GM20431 (cell line): ENCODE measurements around the gene ADGRB3.

ENCODE experiments used
- in situ Hi-C: fragments of 300-500 bp; cut with MseI, MboI; formaldehyde crosslinking; loops from one replicate; pipeline ENCODE4 v1.15.0; 2020; ENCODE audit warnings: low sequenced_read_pairs; ENCODE audit not compliant: unreplicated experiment

Gene ADGRB3

DNA sequence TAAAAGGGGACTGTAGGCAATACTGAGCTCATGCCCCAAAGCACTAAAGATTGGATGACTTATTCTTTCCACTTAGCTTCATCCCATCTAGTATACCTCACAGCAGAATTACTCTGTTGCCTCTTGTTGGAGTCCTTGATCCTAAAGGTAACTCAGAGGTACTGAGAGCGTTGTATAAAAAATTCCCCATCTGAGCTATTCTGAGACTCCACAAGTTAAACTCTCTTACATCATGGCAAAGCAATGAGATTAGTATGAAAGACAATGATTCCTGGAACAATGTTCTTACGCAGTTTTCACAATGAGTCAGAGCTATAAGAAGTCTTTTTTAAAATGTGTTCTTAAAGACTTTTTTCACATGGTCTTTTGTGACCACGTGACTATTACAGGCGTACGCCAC lies 370.1 kb downstream of the ADGRB3 start:
- in situ Hi-C loops = no loop called here

DNA sequence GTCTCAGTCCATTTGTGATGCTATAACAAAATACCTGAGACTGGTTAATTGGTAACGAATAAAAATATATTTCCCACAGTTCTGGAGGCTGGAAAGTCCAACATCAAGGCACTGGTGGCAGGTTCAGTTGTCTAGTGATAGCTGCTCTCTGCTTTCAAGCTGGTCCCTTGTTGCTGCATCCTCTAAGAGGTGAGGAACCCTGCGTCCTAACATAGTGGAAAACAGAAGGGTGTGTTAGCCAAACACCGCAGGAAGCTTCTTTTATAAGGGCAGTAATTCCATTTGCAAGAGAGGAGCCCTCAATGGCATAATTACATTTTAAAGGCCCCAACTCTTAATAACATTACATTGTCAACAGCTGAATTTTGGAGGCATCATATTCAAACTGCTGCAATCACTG lies 372.7 kb downstream of the ADGRB3 start:
- in situ Hi-C loops = no loop called here

GRCh38 chr6:69012211-69012610 lies 377.1 kb downstream of the ADGRB3 start:
- in situ Hi-C loops = no loop called here

DNA sequence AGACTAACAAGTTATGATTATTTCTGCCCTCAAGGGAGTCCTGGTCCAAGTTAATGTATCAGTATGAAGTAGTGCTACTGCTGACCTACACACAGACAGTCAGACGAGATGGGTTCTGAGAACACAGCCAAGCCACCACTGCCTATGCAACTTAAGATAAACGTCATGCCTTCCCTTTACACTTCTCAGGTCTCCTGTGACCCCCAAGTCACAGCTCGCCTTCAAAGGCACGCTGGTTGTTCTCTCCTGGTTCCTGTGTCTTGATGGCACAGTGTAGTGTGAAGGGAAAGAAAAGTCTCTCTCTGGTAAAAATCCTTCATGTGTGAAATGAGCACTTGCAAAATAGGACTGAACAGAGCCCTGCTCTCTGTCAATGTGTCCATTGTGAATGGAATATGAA lies 377.8 kb downstream of the ADGRB3 start:
- in situ Hi-C loops = no loop called here

DNA sequence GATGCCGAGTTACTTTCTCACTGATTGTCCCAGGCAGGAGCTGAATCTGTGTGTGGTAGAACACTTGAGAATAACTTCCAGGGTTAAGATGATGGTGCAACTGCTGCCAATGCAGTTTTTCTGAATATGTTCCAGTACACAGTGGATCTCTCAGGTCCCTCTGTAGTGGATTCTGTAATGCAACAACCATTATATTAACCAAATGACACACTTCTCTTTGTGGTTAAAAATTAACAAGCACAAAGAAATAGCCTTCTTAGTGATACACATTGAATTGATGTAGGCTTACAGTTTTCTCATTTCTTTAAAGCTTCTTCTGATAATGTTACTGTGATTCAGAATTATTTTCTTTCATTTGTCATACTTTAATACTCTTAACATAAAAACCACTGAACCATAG lies 383.8 kb downstream of the ADGRB3 start:
- in situ Hi-C loops = no loop called here

- in situ Hi-C loops = no loop called here
Measured at GRCh38 chr6:69019832-69020231, 384.8 kb downstream of the ADGRB3 start.

DNA sequence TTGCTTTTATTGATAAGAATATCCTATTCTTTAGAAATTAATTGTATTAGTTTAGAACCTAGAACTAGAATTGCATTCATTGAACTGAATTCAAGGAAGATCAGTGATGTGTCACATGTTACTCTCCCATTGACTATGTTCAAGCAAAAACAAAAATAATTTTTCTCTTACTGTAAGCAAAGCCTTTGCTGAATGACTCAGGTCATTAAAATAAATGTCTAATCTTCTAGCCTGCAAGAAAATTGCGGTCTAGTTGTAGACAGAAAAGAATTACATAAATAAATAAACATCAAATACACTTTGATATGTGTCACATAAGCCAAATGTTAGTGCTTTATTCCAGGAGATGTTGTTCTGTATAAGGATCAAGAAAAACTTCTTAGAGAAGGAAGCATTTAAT lies 387.9 kb downstream of the ADGRB3 start:
- in situ Hi-C loops = no loop called here

GRCh38 chr6:69026243-69026642 lies 391.2 kb downstream of the ADGRB3 start:
- in situ Hi-C loops = no loop called here

DNA sequence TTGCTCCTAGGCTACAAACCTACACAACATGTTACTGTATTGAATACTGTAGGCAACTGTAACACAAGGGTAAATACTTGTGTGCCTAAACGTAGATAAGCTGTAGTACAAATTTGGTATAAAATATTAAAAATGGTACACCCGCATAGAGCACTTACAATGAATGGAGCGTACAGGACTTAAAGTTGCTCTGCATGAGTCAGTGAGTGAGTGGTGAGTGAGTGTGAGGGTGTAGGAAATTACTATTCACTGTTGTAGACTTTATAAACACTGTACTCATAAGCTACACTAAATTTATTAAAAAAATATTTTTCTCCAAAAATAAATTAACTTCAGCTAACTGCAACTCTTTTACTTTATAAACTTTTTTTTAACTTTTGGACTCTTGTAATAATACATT lies 391.6 kb downstream of the ADGRB3 start:
- in situ Hi-C loops = no loop called here

DNA sequence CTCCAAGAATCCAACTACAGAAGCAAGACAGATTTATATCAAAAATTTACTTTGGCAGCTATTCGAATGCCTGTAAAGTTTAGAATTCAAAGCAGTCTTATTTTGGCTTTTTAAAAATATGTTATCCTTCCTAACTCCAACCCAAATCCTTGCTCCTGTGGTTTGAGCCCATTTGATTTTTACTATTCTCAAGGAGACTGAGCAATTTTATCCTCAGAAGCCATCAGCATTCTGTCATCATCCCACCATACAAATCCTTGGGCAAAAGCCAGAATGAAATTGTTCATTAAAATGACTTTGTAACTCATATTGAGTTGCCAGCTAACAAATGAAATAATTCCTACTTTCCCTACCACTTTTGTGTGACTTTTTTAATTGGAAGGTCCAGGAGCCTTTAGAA lies 392.8 kb downstream of the ADGRB3 start:
- in situ Hi-C loops = no loop called here

DNA sequence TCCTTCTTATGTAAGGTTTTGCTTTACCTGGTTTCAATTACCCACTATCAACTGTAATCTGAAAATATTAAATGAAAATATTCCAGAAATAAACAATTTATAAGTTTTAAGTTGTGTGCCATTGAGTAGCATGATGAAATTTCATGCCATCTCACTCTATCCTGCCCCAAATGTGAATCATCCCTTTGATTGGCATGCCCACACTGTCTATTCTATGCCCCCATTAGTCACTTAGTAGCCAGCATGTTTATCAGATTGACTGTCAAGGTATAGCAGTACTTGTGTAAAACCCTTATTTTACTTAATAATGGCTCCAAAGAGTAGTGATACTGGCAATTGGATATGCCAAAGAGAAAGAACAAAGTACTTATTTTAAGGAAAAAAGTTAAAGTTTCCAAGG lies 403.8 kb downstream of the ADGRB3 start:
- in situ Hi-C loops = no loop called here

DNA sequence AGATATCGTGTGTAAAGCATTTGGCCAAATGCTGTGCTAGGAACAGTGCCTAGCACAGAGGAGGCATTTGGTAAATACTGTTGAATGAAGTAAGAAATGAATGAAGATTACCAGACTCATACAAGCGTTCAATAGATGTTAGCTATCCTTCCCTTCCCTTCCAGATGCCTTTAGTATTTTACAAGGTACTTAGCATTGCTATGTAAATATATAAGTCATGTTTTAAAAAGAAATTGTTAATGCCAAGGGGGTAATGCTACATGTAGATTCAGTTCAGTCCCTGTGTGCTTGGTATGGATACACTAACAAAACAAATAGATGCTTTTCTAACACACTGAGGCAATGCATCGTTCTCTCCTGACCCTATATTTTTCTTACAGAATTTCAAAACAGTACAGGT lies 407.2 kb downstream of the ADGRB3 start:
- in situ Hi-C loops = no loop called here

GRCh38 chr6:69044534-69044933 lies 409.5 kb downstream of the ADGRB3 start:
- in situ Hi-C loops = no loop called here

GRCh38 chr6:69059413-69059812 lies 424.3 kb downstream of the ADGRB3 start:
- in situ Hi-C loops = no loop called here

DNA sequence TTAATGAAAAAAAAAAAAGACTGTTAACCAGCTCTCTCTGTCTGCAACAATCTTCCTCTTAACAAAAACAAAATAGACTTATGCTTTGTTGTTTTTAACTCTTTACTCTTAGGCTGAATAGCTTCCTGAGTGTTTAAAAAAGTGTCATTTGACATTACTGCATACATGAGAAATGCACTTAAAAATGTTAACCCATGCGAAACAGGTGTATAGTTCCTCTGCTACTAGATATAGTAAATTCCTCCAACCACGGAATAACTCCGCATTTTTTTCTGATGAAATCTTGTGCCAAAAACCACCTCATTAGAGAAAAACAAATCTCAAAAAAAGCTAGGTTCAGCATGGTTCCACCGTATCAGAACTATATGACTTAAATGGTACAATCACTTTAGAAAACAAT lies 426.0 kb downstream of the ADGRB3 start:
- in situ Hi-C loops = no loop called here

GRCh38 chr6:69063401-69063800 lies 428.3 kb downstream of the ADGRB3 start:
- in situ Hi-C loops = no loop called here

GRCh38 chr6:69064226-69064625 lies 429.1 kb downstream of the ADGRB3 start:
- in situ Hi-C loops = no loop called here

DNA sequence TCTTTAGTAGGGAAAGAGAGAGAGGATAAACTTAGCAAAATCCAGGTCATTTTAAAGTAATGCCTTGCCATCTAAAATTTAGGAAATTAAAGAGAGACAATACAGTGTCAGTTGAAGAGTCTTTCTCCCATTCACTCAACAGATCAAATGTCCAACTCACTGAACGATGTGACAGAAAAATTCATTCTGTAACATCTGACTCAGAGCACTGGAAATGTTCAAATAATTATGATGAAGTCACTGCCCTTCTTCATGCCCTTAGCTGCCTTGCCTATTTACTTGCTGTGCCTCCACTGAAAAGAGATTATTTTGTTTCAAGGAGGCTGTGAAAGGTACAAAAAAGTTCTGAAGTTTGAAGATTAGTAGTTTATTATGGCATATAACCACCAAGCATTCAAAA lies 434.8 kb downstream of the ADGRB3 start:
- in situ Hi-C loops = no loop called here

GRCh38 chr6:69072796-69073195 lies 437.7 kb downstream of the ADGRB3 start:
- in situ Hi-C loops = no loop called here

GRCh38 chr6:69084746-69085335 lies 449.8 kb downstream of the ADGRB3 start:
- in situ Hi-C loops = no loop called here

DNA sequence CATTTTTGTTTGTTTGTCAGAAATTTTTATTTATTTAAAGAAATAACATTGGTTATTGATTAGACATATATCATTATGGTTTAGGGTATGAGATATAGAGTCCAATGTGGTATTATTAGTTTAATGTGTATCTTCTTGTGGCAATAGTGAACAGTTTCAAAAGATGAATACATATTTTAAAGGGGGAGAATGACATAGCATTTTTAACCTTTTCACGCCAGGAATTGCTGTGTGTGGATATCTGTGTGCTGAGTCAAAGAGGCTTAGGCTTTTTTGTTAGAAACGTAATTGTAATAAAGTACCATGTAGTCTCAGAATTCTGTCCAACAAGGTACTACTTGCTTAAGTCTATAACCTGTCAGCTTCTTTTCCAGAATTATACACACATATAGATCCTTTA lies 451.6 kb downstream of the ADGRB3 start:
- in situ Hi-C loops = no loop called here

- in situ Hi-C loops = no loop called here
Measured at GRCh38 chr6:69089539-69089938, 454.5 kb downstream of the ADGRB3 start.

DNA sequence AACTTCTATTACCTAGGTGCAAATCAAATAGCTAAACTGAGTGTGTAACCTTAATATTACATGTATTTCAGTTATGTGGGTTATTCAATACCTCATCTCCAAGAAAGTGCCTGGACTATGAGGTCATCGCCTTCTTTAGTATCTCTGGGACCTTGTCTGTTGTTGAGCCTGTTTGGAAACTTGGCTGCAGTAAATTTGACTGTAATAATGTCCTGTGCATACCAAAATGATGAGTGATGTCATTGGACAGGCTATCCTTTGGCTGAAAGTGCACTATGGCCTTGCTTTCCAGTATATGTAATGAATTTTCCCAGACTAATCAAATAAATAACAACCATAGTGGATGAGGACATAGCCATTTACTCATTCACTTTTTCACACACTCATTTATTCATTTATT lies 455.1 kb downstream of the ADGRB3 start:
- in situ Hi-C loops = no loop called here
